HCT116 (cell line): ENCODE data around the gene PLXNC1. TPM values are rescaled to one million over a fixed set of nuclear protein-coding genes. Genes with fewer than 3 reads are reported as not detected.

Source experiments
- ATAC-seq: fragments of 200-7000 bp; cut with Tn5 transposase; 2 replicates; pipeline ENCODE4 v1.9.1; 2020; ENCODE audit warnings: mild to moderate bottlenecking, moderate library complexity
- BruUV-seq: library from RNA; stranded (reverse); fragments of 400-500 nt; replicated peaks from 2 replicates; lab custom pipeline; 2021; lab: Mats Ljungman, UMichigan
- CTCF ChIA-PET: fragments of 300-600 bp; sonication (Branson Sonifier 250); formaldehyde crosslinking; loops from one replicate; lab custom pipeline; 2021; ENCODE audit warnings: antibody characterized with exemption; lab: Charles Lee
- POLR2A ChIA-PET: fragments of 300-600, 350-600 bp; sonication (Branson Sonifier 250); formaldehyde crosslinking; loops from one replicate; lab custom pipeline; 2021; ENCODE audit warnings: antibody characterized with exemption; lab: Charles Lee
- RAD21 ChIA-PET, 2 experiments: fragments of 300-600 bp; sonication (Branson Sonifier 250); formaldehyde crosslinking; loops; one replicate each; lab custom pipeline; 2023; ENCODE audit warnings: low total read pairs in 2 of 2; ENCODE audit not compliant: uncharacterized antibody in 2 of 2, unreplicated experiment in 2 of 2, low non-redundant PET in 1 of 2; lab: Charles Lee
- DNase-seq: peaks from one replicate; pipeline ENCODE4 v3.0.0-alpha.2; 2010; ENCODE audit warnings: low read depth, low spot score
- H2AFZ ChIP-seq: fragments of 200-600 bp; shearing (Covaris generic), sonication (generic); 2 replicates; pipeline ENCODE4 v1.6.1; 2017; ENCODE audit warnings: low read depth, mixed run types, mixed read lengths, antibody characterized with exemption, low read length; ENCODE audit not compliant: poor library complexity, severe bottlenecking
- H3K27ac ChIP-seq: 2 replicates; pipeline ENCODE4 v1.5.1; 2012; ENCODE audit warnings: low read depth, low read length
- H3K27me3 ChIP-seq: fragments of 200-600 bp; sonication (generic); 2 replicates; pipeline ENCODE4 v1.6.1; 2016; ENCODE audit warnings: mixed run types, low read length, mixed read lengths; ENCODE audit not compliant: insufficient read depth
- H3K36me3 ChIP-seq, 2 experiments: fragments of 200-500 bp in 1 of 2; fragments of 200-600 bp in 1 of 2; sonication (Bioruptor generic) in 1 of 2; sonication (generic) in 1 of 2; 2 replicates each; pipeline versions ENCODE4 v1.5.1 to v1.6.1; 2014 to 2016; ENCODE audit warnings: low read length in 2 of 2, inconsistent platforms in 1 of 2, mixed read lengths in 1 of 2, mixed run types in 1 of 2; ENCODE audit not compliant: insufficient read depth in 2 of 2, control insufficient read depth in 1 of 2
- H3K4me1 ChIP-seq, 2 experiments: fragments of 200-600 bp in 1 of 2; sonication (generic) in 1 of 2; 2 replicates each; pipeline versions ENCODE4 v1.5.1 to v1.6.1; 2012 to 2017; ENCODE audit warnings: low read length in 2 of 2, inconsistent platforms in 1 of 2, mild to moderate bottlenecking in 1 of 2, mixed read lengths in 1 of 2, mixed run types in 1 of 2, moderate library complexity in 1 of 2; ENCODE audit not compliant: insufficient read depth in 2 of 2, control insufficient read depth in 1 of 2
- H3K4me2 ChIP-seq: fragments of 200-600 bp; sonication (generic); 2 replicates; pipeline ENCODE4 v1.6.1; 2017; ENCODE audit warnings: mixed run types, low read length, mixed read lengths
- H3K4me3 ChIP-seq, 2 experiments: fragments of 200-600 bp in 1 of 2; sonication (generic) in 1 of 2; replicated peaks in 1 of 2; 2 replicates each; pipeline ENCODE4 v1.5.1; 2011 to 2016; ENCODE audit warnings: low read length in 2 of 2, control low read depth in 1 of 2, low read depth in 1 of 2, mild to moderate bottlenecking in 1 of 2, mixed read lengths in 1 of 2, mixed run types in 1 of 2
- H3K79me2 ChIP-seq: fragments of 200-600 bp; sonication (generic); 2 replicates; pipeline ENCODE4 v1.6.1; 2017; ENCODE audit warnings: mild to moderate bottlenecking, mixed run types, low read length, moderate library complexity, mixed read lengths; ENCODE audit not compliant: insufficient read depth
- H3K9ac ChIP-seq: fragments of 200-600 bp; sonication (generic); 2 replicates; pipeline ENCODE4 v1.6.1; 2016; ENCODE audit warnings: low read length, mixed read lengths
- H3K9me2 ChIP-seq: fragments of 200-600 bp; sonication (generic), shearing (Covaris generic); 2 replicates; pipeline ENCODE4 v1.6.1; 2017; ENCODE audit warnings: mixed run types, mild to moderate bottlenecking, moderate library complexity; ENCODE audit not compliant: insufficient read depth
- H3K9me3 ChIP-seq, 2 experiments: fragments of 200-500 bp in 1 of 2; fragments of 200-600 bp in 1 of 2; sonication (Bioruptor generic) in 1 of 2; sonication (generic) in 1 of 2; 2 replicates each; pipeline ENCODE4 v1.6.1; 2014 to 2017; ENCODE audit warnings: low read length in 2 of 2, mixed read lengths in 2 of 2, inconsistent platforms in 1 of 2, low read depth in 1 of 2, mild to moderate bottlenecking in 1 of 2, mixed run types in 1 of 2, moderate library complexity in 1 of 2; ENCODE audit not compliant: control insufficient read depth in 1 of 2, insufficient read depth in 1 of 2
- H4K20me1 ChIP-seq: fragments of 200-600 bp; sonication (generic), shearing (Covaris generic); 2 replicates; pipeline ENCODE4 v1.6.1; 2017; ENCODE audit warnings: mixed run types, mild to moderate bottlenecking, moderate library complexity; ENCODE audit not compliant: insufficient read depth
- ATF3 ChIP-seq: IDR thresholded peaks from 2 replicates; pipeline ENCODE4 v1.6.1; 2012
- CEBPB ChIP-seq: IDR thresholded peaks from 2 replicates; pipeline ENCODE4 v1.6.1; 2012; ENCODE audit warnings: low read depth
- FOSL1 ChIP-seq: IDR thresholded peaks from 2 replicates; pipeline ENCODE4 v1.6.1; 2012; ENCODE audit warnings: low read depth
- RAD21 ChIP-seq: IDR thresholded peaks from 2 replicates; pipeline ENCODE4 v1.6.1; 2012; ENCODE audit warnings: low read depth, mild to moderate bottlenecking
- SP1 ChIP-seq: IDR thresholded peaks from 2 replicates; pipeline ENCODE4 v1.6.1; 2012; ENCODE audit warnings: low read depth
- ZNF274 ChIP-seq: fragments of 200-500 bp; sonication (Bioruptor generic); IDR thresholded peaks from 2 replicates; pipeline ENCODE4 v1.6.1; 2014; ENCODE audit warnings: mild to moderate bottlenecking, low read depth, low read length, inconsistent platforms
- intact Hi-C: fragments of 100-400 bp; cut with micrococcal nuclease; formaldehyde crosslinking; loops from 2 replicates; pipeline ENCODE4 v1.10.0; 2022
- total RNA-seq: library from RNA; stranded (reverse); gene quantifications from one replicate; pipeline ENCODE4 v1.2.1, GENCODE V29; 2021; ENCODE audit not compliant: unreplicated experiment

The PLXNC1 gene
- total RNA-seq, 1 experiment from 2014 or later = 0.25 TPM

- BruUV-seq = no TSS peak
Measured at GRCh38 chr12:94172973-94173372, 24.6 kb downstream of the PLXNC1 start.

GRCh38 chr12:94173660-94174265 is 25.4 kb downstream of the PLXNC1 start:
- Histone ChIP-seq H3K27me3 (peaks cover 13% of the 10 kb centered on the region), H3K79me2 (no peaks in the 10 kb centered on the region), H3K4me2 (no peak overlapping the region), H3K9me3 (peaks cover 6 to 9% of the 10 kb centered on the region in 2 experiments; a peak in 2 of 4 replicates), H3K4me3 (no peak overlapping the region), H3K4me1 (no peaks in the 10 kb centered on the region), H3K9me2 (no peaks in the 10 kb centered on the region), H3K9ac (no peak overlapping the region), H2AFZ (no peak overlapping the region), H3K27ac (no peak overlapping the region), H4K20me1 (no peaks in the 10 kb centered on the region), H3K36me3 (no peaks in the 10 kb centered on the region)
- no TSS peak for BruUV-seq
- ATAC-seq = no peak
- CTCF ChIA-PET = no interaction called here
- intact Hi-C loops = no loop called here
- DNase-seq = no peak
- POLR2A ChIA-PET = no interaction called here
- RAD21 ChIA-PET = no interaction called here
- no peak for TF ChIP-seq CEBPB
- no peak for TF ChIP-seq FOSL1
- no peak for TF ChIP-seq SP1
- TF ChIP-seq ZNF274 = no peak
- no peak for TF ChIP-seq RAD21
- no peak for TF ChIP-seq ATF3

More at GRCh38 chr12:94172973-94173372, 24.6 kb downstream of the PLXNC1 start:
- ChIA-PET POLR2A (no interaction called here), RAD21 (no interaction called here), CTCF (no interaction called here)
- TF ChIP-seq SP1 = no peak
- no peak for TF ChIP-seq CEBPB
- TF ChIP-seq FOSL1 = no peak
- H3K4me3 ChIP-seq = no peak overlapping the region
- DNase-seq (no peak), ATAC-seq (no peak)
- H3K4me2 ChIP-seq = no peak overlapping the region
- H3K9me2 ChIP-seq = no peaks in the 10 kb centered on the region
- no peak overlapping the region for H3K27ac ChIP-seq
- H3K9ac ChIP-seq = no peak overlapping the region
- intact Hi-C loops = no loop called here
- H4K20me1 ChIP-seq = no peaks in the 10 kb centered on the region
- H3K36me3 ChIP-seq = no peaks in the 10 kb centered on the region
- H3K9me3 ChIP-seq = peaks cover under 1 to 5% of the 10 kb centered on the region in 2 experiments; a peak in 2 of 4 replicates
- peaks cover 21% of the 10 kb centered on the region for H3K27me3 ChIP-seq
- H3K79me2 ChIP-seq = no peaks in the 10 kb centered on the region
- no peak overlapping the region for H2AFZ ChIP-seq
- no peaks in the 10 kb centered on the region for H3K4me1 ChIP-seq
